OCI-LY3 (cell line): ENCODE data around the gene ASPSCR1.
"Not testable (repeated sequence)": the region's sequence is repeated elsewhere in the genome, so short reads cannot be mapped to it uniquely, and the experiment has no call there.

ENCODE experiments used
- H2AFZ ChIP-seq: fragments of 200-600, 300-600 bp; shearing (Covaris generic); 2 replicates; pipeline ENCODE4 v1.6.0; 2014; ENCODE audit warnings: antibody characterized with exemption, low read depth, low read length
- H3K27ac ChIP-seq: fragments of 200-600, 300-600 bp; sonication (generic); 2 replicates; pipeline ENCODE4 v1.5.1; 2014; ENCODE audit warnings: mild to moderate bottlenecking, low read length, moderate library complexity, mixed read lengths
- H3K27me3 ChIP-seq: fragments of 200-600, 300-600 bp; sonication (generic); 2 replicates; pipeline ENCODE4 v1.6.1; 2014; ENCODE audit warnings: low read depth, low read length, mixed read lengths
- H3K36me3 ChIP-seq: fragments of 200-600, 300-600 bp; sonication (generic); replicated peaks from 2 replicates; pipeline ENCODE3; 2014; ENCODE audit warnings: low read depth, low read length, mixed read lengths
- H3K4me1 ChIP-seq: fragments of 300-600, 200-600 bp; sonication (generic); 2 replicates; pipeline ENCODE4 v1.6.1; 2014; ENCODE audit warnings: low read length, mixed read lengths
- H3K4me2 ChIP-seq: fragments of 200-600, 300-600 bp; sonication (generic); 2 replicates; pipeline ENCODE4 v1.6.1; 2014; ENCODE audit warnings: low read length, mixed read lengths
- H3K4me3 ChIP-seq: fragments of 300-600, 200-600 bp; sonication (generic); 2 replicates; pipeline ENCODE4 v1.5.1; 2014; ENCODE audit warnings: antibody characterized with exemption, mild to moderate bottlenecking, low read length, moderate library complexity
- H3K79me2 ChIP-seq: fragments of 300-600, 200-600 bp; shearing (Covaris generic); 2 replicates; pipeline ENCODE4 v1.6.1; 2014; ENCODE audit warnings: mild to moderate bottlenecking, low read length, mixed read lengths
- H3K9ac ChIP-seq: fragments of 300-600, 200-600 bp; shearing (Covaris generic); 2 replicates; pipeline ENCODE4 v1.6.0; 2014; ENCODE audit warnings: mild to moderate bottlenecking, low read length, moderate library complexity
- H3K9me3 ChIP-seq: fragments of 200-600, 300-600 bp; shearing (Covaris generic); 2 replicates; pipeline ENCODE4 v1.6.1; 2014; ENCODE audit warnings: low read length, mixed read lengths; ENCODE audit not compliant: insufficient read depth
- H4K20me1 ChIP-seq: fragments of 200-600, 300-600 bp; sonication (generic); 2 replicates; pipeline ENCODE4 v1.6.1; 2016; ENCODE audit warnings: low read length, mixed read lengths; ENCODE audit not compliant: insufficient read depth
- CTCF ChIP-seq: fragments of 200-600, 300-600 bp; sonication (generic); IDR thresholded peaks from 2 replicates; pipeline ENCODE4 v1.5.1; 2014; ENCODE audit warnings: antibody characterized with exemption, low read length, low read depth
- EZH2phosphoT487 ChIP-seq: fragments of 200-600 bp; shearing (Covaris generic); IDR thresholded peaks from 2 replicates; pipeline ENCODE4 v1.6.1; 2018; ENCODE audit warnings: antibody characterized with exemption, mixed run types, low read depth

Gene ASPSCR1

GRCh38 chr17:81978524-81979298 is 1.3 kb downstream of the ASPSCR1 start:
- Histone ChIP-seq H3K27ac (no peak overlapping the region), H2AFZ (no peak overlapping the region), H3K4me1 (peaks cover 11% of the 10 kb centered on the region), H3K9ac (no peak overlapping the region), H3K4me2 (peak overlapping the region; percentile 65), H3K9me3 (no peaks in the 10 kb centered on the region), H4K20me1 (no peaks in the 10 kb centered on the region), H3K4me3 (peak overlapping the region; percentile 94), H3K27me3 (no peaks in the 10 kb centered on the region), H3K36me3 (peaks cover 3% of the 10 kb centered on the region), H3K79me2 (peaks cover 4% of the 10 kb centered on the region; the same call in 1 of the 2 replicates)
- no peak for TF ChIP-seq CTCF
- TF ChIP-seq EZH2phosphoT487 = no peak

- Histone ChIP-seq H3K27ac (no peak overlapping the region), H3K9ac (no peak overlapping the region), H3K36me3 (peaks cover 7% of the 10 kb centered on the region), H3K27me3 (no peaks in the 10 kb centered on the region), H3K4me3 (no peak overlapping the region), H3K4me2 (no peak overlapping the region), H3K4me1 (peaks cover 11% of the 10 kb centered on the region), H4K20me1 (no peaks in the 10 kb centered on the region), H3K9me3 (no peaks in the 10 kb centered on the region), H2AFZ (no peak overlapping the region), H3K79me2 (peaks cover 4% of the 10 kb centered on the region; the same call in 1 of the 2 replicates)
- no peak for TF ChIP-seq CTCF
- no peak for TF ChIP-seq EZH2phosphoT487
Observed at GRCh38 chr17:81980122-81980521, 2.7 kb downstream of the ASPSCR1 start.

- no peak overlapping the region for H3K9ac ChIP-seq
- TF ChIP-seq EZH2phosphoT487 = no peak
- no peak for TF ChIP-seq CTCF
Observed at GRCh38 chr17:81980707-81981343, 3.4 kb downstream of the ASPSCR1 start.

GRCh38 chr17:81981511-81981910 is 4.1 kb downstream of the ASPSCR1 start:
- H3K79me2 ChIP-seq, H4K20me1 ChIP-seq, H3K9ac ChIP-seq, H3K4me2 ChIP-seq, H3K27me3 ChIP-seq, H3K36me3 ChIP-seq, H3K27ac ChIP-seq, H3K9me3 ChIP-seq, H3K4me3 ChIP-seq, H2AFZ ChIP-seq, H3K4me1 ChIP-seq: not testable (repeated sequence)

More at GRCh38 chr17:81980707-81981343, 3.4 kb downstream of the ASPSCR1 start:
- peaks cover 4% of the 10 kb centered on the region; the same call in 1 of the 2 replicates for H3K79me2 ChIP-seq
- no peaks in the 10 kb centered on the region for H4K20me1 ChIP-seq
- no peaks in the 10 kb centered on the region for H3K9me3 ChIP-seq
- H3K4me2 ChIP-seq = no peak overlapping the region
- no peak overlapping the region for H3K4me3 ChIP-seq
- no peaks in the 10 kb centered on the region for H3K27me3 ChIP-seq
- H3K27ac ChIP-seq = no peak overlapping the region
- H3K36me3 ChIP-seq = peaks cover 8% of the 10 kb centered on the region
- peaks cover 11% of the 10 kb centered on the region for H3K4me1 ChIP-seq
- H2AFZ ChIP-seq = no peak overlapping the region
